PC-3 (cell line): Measurements from ENCODE around the gene COL6A1. TPM values are rescaled to one million over a fixed set of nuclear protein-coding genes. Genes with fewer than 3 reads are reported as not detected.

Source experiments
- ATAC-seq: fragments of 200-7000 bp; cut with Tn5 transposase; 2 replicates; pipeline ENCODE4 v1.9.1; 2020; ENCODE audit warnings: mild to moderate bottlenecking, moderate library complexity
- BruUV-seq: library from RNA; stranded (reverse); fragments of 400-500 nt; replicated peaks from 2 replicates; lab custom pipeline; 2021; lab: Mats Ljungman, UMichigan
- CTCF ChIA-PET: fragments of 300-600 bp; sonication (Branson Sonifier 250); formaldehyde crosslinking; loops from one replicate; lab custom pipeline; 2022; ENCODE audit warnings: antibody characterized with exemption; lab: Charles Lee
- POLR2A ChIA-PET: fragments of 300-600 bp; sonication (Branson Sonifier 250); formaldehyde crosslinking; loops from one replicate; lab custom pipeline; 2022; ENCODE audit warnings: antibody characterized with exemption; ENCODE audit not compliant: unreplicated experiment; lab: Charles Lee
- DNase-seq: peaks from one replicate; pipeline ENCODE4 v3.0.0-alpha.2; 2015
- H2AFZ ChIP-seq: fragments of 300-600 bp; sonication (generic); 2 replicates; pipeline ENCODE4 v1.6.0; 2016; ENCODE audit warnings: antibody characterized with exemption, low read length
- H3F3A ChIP-seq: fragments of 300-600 bp; sonication (generic); one replicate; pipeline ENCODE4 v1.6.0; 2017; ENCODE audit warnings: antibody characterized with exemption, low read length, control low read depth, mild to moderate bottlenecking; ENCODE audit not compliant: unreplicated experiment
- H3K27ac ChIP-seq: fragments of 300-600 bp; sonication (generic); 2 replicates; pipeline ENCODE4 v1.5.1; 2016; ENCODE audit warnings: mild to moderate bottlenecking, low read length
- H3K27me3 ChIP-seq: fragments of 300-600 bp; sonication (generic); 2 replicates; pipeline ENCODE4 v1.6.1; 2016; ENCODE audit warnings: low read length, mixed read lengths
- H3K36me3 ChIP-seq: fragments of 300-600 bp; sonication (generic); 2 replicates; pipeline ENCODE4 v1.6.1; 2016; ENCODE audit warnings: low read depth, mixed run types, low read length, mixed read lengths
- H3K4me1 ChIP-seq: fragments of 300-600 bp; sonication (generic); 2 replicates; pipeline ENCODE4 v1.5.1; 2016; ENCODE audit warnings: low read length; ENCODE audit not compliant: insufficient read depth
- H3K4me2 ChIP-seq: fragments of 300-600 bp; sonication (generic); 2 replicates; pipeline ENCODE4 v1.6.0; 2016; ENCODE audit warnings: low read length
- H3K4me3 ChIP-seq: fragments of 300-600 bp; sonication (generic); 2 replicates; pipeline ENCODE4 v1.5.1; 2016; ENCODE audit warnings: mild to moderate bottlenecking, low read length, mixed read lengths
- H3K79me2 ChIP-seq: fragments of 300-600 bp; sonication (generic); 2 replicates; pipeline ENCODE4 v1.6.1; 2017; ENCODE audit warnings: low read length, mixed read lengths
- H3K9ac ChIP-seq: fragments of 300-600 bp; sonication (generic); 2 replicates; pipeline ENCODE4 v1.6.0; 2016; ENCODE audit warnings: mild to moderate bottlenecking, low read length
- H3K9me2 ChIP-seq: fragments of 300-600 bp; sonication (generic); replicated peaks from 2 replicates; pipeline ENCODE4 v1.6.1; 2016; ENCODE audit warnings: mixed run types, low read length, mixed read lengths
- H3K9me3 ChIP-seq: fragments of 300-600 bp; sonication (generic); 2 replicates; pipeline ENCODE4 v1.6.1; 2016; ENCODE audit warnings: low read length, mixed read lengths
- H4K20me1 ChIP-seq: fragments of 300-600 bp; sonication (generic); 2 replicates; pipeline ENCODE4 v1.6.1; 2016; ENCODE audit warnings: low read length, mixed read lengths
- CTCF ChIP-seq: fragments of 300-600 bp; sonication (generic); conservative IDR thresholded peaks from 2 replicates; pipeline ENCODE4 v1.5.1; 2017; ENCODE audit warnings: antibody characterized with exemption, low read depth, mild to moderate bottlenecking, low read length
- EZH2 ChIP-seq: fragments of 300-600 bp; sonication (generic); IDR thresholded peaks from one replicate; pipeline ENCODE4 v1.6.1; 2017; ENCODE audit warnings: antibody characterized with exemption, mild to moderate bottlenecking, low read length; ENCODE audit not compliant: unreplicated experiment
- EZH2phosphoT487 ChIP-seq: fragments of 300-600 bp; sonication (generic); IDR thresholded peaks from 2 replicates; pipeline ENCODE4 v1.6.1; 2018; ENCODE audit warnings: mild to moderate bottlenecking, antibody characterized with exemption, low read length, borderline replicate concordance
- intact Hi-C: fragments of 100-400 bp; cut with micrococcal nuclease; formaldehyde crosslinking; loops from 2 replicates; pipeline ENCODE4 v1.9.0; 2023
- total RNA-seq: library from RNA; depleted of rRNA; stranded (reverse); fragments of >200 nt; gene quantifications from 2 replicates; pipeline ENCODE4 v1.2.3, GENCODE V29; 2014

Gene COL6A1
- total RNA-seq, 1 experiment from 2014 or later: 487 TPM

- POLR2A ChIA-PET: no interaction called here
Measured at GRCh38 chr21:45954261-45954660, 27.3 kb upstream of the COL6A1 start.

GRCh38 chr21:45954921-45955320 is 26.6 kb upstream of the COL6A1 start:
- no peak for ATAC-seq
- DNase-seq: no peak
- ChIA-PET CTCF (no interaction called here), POLR2A (no interaction called here)
- no peaks in the 10 kb centered on the region for H4K20me1 ChIP-seq
- H3K27ac ChIP-seq: no peak overlapping the region
- H3K4me3 ChIP-seq: no peak overlapping the region
- no peak overlapping the region for H2AFZ ChIP-seq
- H3F3A ChIP-seq: no peaks in the 10 kb centered on the region
- intact Hi-C loops: no loop called here
- H3K4me2 ChIP-seq: no peak overlapping the region
- H3K9me3 ChIP-seq: no peaks in the 10 kb centered on the region
- H3K4me1 ChIP-seq: peaks cover 12% of the 10 kb centered on the region
- no peaks in the 10 kb centered on the region for H3K79me2 ChIP-seq
- peaks cover 29% of the 10 kb centered on the region for H3K27me3 ChIP-seq
- H3K9me2 ChIP-seq: no peaks in the 10 kb centered on the region
- BruUV-seq: no TSS peak
- H3K9ac ChIP-seq: no peak overlapping the region
- TF ChIP-seq EZH2phosphoT487 (no peak), CTCF (no peak), EZH2 (no peak)
- H3K36me3 ChIP-seq: no peaks in the 10 kb centered on the region

More at GRCh38 chr21:45954261-45954660, 27.3 kb upstream of the COL6A1 start:
- Histone ChIP-seq H3K4me3 (no peak overlapping the region), H3K36me3 (no peaks in the 10 kb centered on the region), H3K4me2 (no peak overlapping the region), H3K9me3 (no peaks in the 10 kb centered on the region), H3K79me2 (no peaks in the 10 kb centered on the region), H4K20me1 (no peaks in the 10 kb centered on the region), H3K4me1 (peaks cover 14% of the 10 kb centered on the region), H3F3A (no peaks in the 10 kb centered on the region), H2AFZ (no peak overlapping the region), H3K27me3 (peaks cover 32% of the 10 kb centered on the region), H3K9ac (no peak overlapping the region), H3K27ac (no peak overlapping the region), H3K9me2 (no peaks in the 10 kb centered on the region)
- DNase-seq (no peak), ATAC-seq (no peak)
- BruUV-seq: no TSS peak
- CTCF ChIA-PET: no interaction called here
- intact Hi-C loops: no loop called here
- TF ChIP-seq EZH2phosphoT487 (no peak), EZH2 (no peak), CTCF (no peak)

- no peak for DNase-seq
- ChIA-PET CTCF (no interaction called here), POLR2A (no interaction called here)
- no peak overlapping the region for H3K27ac ChIP-seq
- no peak overlapping the region for H3K4me2 ChIP-seq
- H3K4me3 ChIP-seq: no peak overlapping the region
- intact Hi-C loops: no loop called here
- H3K27me3 ChIP-seq: peaks cover 24% of the 10 kb centered on the region; the same call in 1 of the 2 replicates
- H3K36me3 ChIP-seq: no peaks in the 10 kb centered on the region
- no peak overlapping the region for H3K9ac ChIP-seq
- H3K4me1 ChIP-seq: no peaks in the 10 kb centered on the region
- no peaks in the 10 kb centered on the region for H3K9me3 ChIP-seq
- BruUV-seq: no TSS peak
- no peak for TF ChIP-seq EZH2phosphoT487
- TF ChIP-seq CTCF: no peak
- no peak for TF ChIP-seq EZH2
- no peaks in the 10 kb centered on the region for H4K20me1 ChIP-seq
- no peak for ATAC-seq
- H3F3A ChIP-seq: no peaks in the 10 kb centered on the region
- H3K79me2 ChIP-seq: no peaks in the 10 kb centered on the region
- no peak overlapping the region for H2AFZ ChIP-seq
- no peaks in the 10 kb centered on the region for H3K9me2 ChIP-seq
Measured at GRCh38 chr21:45957551-45957950, 24.0 kb upstream of the COL6A1 start.
